Measurements from ENCODE around the gene SPEG.

The SPEG gene

GRCh38 chr2:219483451-219484342 is 49.1 kb downstream of the SPEG start:
- no peak for DNase-seq

DNA sequence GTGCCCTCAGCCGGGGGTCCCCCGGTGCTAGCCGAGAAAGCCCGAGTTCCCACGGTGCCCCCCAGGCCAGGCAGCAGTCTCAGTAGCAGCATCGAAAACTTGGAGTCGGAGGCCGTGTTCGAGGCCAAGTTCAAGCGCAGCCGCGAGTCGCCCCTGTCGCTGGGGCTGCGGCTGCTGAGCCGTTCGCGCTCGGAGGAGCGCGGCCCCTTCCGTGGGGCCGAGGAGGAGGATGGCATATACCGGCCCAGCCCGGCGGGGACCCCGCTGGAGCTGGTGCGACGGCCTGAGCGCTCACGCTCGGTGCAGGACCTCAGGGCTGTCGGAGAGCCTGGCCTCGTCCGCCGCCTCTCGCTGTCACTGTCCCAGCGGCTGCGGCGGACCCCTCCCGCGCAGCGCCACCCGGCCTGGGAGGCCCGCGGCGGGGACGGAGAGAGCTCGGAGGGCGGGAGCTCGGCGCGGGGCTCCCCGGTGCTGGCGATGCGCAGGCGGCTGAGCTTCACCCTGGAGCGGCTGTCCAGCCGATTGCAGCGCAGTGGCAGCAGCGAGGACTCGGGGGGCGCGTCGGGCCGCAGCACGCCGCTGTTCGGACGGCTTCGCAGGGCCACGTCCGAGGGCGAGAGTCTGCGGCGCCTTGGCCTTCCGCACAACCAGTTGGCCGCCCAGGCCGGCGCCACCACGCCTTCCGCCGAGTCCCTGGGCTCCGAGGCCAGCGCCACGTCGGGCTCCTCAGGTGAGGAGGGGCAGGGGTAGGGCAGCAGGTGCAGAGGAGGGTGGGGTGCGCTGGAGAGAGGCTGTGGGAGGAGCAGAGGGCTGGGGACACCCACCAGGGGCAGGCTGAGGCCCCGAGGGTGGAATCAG is 49.9 kb downstream of the SPEG start:
- no peak for DNase-seq

GRCh38 chr2:219485201-219485580 is 50.5 kb downstream of the SPEG start:
- no peak for DNase-seq

DNA sequence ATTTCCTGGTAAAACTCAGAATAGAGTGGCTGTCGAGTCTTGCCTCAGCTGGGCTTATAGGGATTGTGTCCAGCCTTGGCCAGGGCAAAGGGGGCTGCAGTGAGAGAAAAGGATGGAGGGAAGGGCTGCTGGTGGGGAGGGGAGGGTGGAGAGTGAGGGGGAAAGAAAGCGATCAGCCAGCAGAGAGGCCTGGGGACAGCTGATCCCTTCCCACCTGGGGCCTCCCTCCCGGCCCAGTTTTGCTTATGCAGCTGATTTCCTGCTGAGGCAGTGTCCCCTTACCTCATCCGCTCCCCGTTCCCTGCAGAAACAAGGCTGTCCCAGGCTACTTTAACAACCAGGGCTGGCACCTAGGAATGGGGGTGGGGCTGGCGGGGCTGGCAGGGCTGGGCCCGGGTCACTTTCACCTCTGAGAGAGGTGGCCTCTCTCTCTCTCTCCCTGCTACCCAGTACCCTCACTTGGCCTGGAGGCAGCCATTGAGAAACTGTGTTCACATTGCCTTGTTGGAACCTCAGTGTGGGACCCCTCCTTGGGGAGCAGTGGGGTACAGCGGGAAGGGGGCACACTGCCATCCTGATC is 51.8 kb downstream of the SPEG start:
- DNase-seq, result no peak

DNA sequence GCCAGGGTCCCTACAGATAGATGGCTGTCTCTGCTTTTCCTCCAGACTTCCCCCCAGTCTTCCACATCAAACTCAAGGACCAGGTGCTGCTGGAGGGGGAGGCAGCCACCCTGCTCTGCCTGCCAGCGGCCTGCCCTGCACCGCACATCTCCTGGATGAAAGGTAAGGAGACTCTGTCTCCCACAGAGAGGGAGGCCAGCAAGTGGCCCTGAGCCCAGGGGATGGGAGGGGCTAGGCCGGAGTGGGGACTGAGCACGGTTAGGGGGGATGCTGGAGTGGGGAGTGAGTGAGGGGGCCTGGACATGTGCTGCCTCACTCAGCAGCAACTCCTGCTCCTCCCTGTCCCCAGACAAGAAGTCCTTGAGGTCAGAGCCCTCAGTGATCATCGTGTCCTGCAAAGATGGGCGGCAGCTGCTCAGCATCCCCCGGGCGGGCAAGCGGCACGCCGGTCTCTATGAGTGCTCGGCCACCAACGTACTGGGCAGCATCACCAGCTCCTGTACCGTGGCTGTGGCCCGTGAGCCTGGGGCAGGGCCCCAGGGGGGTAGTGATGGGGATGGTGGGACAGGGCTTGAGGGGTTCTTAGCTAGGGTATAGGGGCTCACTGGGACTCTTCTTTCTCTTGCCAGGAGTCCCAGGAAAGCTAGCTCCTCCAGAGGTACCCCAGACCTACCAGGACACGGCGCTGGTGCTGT is 53.7 kb downstream of the SPEG start:
- DNase-seq, result no peak

DNA sequence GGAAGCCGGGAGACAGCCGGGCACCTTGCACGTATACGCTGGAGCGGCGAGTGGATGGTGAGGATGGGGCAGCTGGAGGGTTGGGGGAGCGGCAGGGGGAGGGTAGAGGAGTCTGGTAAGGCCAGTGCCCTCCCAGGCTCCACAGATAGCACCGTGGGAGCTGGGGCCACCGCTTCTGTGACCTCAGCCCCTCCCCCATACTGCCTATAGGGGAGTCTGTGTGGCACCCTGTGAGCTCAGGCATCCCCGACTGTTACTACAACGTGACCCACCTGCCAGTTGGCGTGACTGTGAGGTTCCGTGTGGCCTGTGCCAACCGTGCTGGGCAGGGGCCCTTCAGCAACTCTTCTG is 54.2 kb downstream of the SPEG start:
- no peak for DNase-seq

DNA sequence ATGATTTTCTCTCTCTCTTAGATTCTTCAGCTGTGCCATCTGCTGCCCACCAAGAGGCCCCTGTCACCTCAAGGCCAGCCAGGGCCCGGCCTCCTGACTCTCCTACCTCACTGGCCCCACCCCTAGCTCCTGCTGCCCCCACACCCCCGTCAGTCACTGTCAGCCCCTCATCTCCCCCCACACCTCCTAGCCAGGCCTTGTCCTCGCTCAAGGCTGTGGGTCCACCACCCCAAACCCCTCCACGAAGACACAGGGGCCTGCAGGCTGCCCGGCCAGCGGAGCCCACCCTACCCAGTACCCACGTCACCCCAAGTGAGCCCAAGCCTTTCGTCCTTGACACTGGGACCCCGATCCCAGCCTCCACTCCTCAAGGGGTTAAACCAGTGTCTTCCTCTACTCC is 54.7 kb downstream of the SPEG start:
- no peak for DNase-seq

DNA sequence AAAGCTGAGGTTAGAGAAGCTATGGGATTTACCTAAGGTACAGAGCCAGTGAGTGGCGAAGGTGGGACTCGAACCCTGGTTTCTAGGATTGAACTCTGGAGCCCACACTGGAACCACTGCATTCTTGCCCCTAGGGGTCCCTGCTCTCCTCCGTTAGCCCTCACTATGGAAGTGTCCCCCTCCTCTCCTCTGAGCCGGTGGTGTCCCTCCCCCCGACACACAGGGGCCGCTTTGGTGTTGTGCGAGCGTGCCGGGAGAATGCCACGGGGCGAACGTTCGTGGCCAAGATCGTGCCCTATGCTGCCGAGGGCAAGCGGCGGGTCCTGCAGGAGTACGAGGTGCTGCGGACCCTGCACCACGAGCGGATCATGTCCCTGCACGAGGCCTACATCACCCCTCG is 55.5 kb downstream of the SPEG start:
- no peak for DNase-seq

- no peak for DNase-seq
Observed at GRCh38 chr2:219490600-219491130, 56.0 kb downstream of the SPEG start.

- no peak for DNase-seq
Observed at GRCh38 chr2:219491278-219491963, 56.8 kb downstream of the SPEG start.

DNA sequence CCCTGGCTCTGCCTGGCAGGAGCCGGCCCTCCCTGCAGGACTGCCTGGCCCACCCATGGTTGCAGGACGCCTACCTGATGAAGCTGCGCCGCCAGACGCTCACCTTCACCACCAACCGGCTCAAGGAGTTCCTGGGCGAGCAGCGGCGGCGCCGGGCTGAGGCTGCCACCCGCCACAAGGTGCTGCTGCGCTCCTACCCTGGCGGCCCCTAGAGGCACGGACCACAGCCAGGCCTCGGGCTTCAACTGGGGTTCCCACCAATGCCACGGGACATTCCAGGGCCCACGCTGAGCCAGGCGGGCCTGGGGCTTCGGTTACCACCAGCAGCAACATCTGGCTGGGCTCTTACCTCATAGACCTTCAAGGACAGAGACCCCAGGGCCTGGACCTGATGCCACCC is 57.9 kb downstream of the SPEG start:
- DNase-seq, result no peak

DNA sequence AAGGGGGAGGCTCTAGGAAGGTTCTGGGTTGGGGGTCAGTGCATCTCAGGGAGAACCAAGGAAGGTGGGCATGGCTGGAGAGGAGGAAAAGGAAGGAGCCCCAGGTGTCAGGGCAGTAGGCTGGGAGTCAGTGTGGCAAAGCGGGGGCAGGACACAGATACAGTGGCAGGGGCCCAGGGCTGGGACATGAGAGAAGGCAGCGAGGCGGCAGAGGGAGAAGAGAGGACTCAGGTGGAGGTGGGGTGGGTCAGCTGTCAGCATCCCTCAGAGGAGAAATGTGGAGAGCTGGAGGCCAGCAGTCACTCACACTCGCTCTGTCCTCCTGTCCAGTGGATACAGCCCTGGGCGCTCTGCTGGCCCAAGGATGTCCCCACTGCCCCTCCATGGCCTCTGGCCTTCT is 58.4 kb downstream of the SPEG start:
- no peak for DNase-seq

DNA sequence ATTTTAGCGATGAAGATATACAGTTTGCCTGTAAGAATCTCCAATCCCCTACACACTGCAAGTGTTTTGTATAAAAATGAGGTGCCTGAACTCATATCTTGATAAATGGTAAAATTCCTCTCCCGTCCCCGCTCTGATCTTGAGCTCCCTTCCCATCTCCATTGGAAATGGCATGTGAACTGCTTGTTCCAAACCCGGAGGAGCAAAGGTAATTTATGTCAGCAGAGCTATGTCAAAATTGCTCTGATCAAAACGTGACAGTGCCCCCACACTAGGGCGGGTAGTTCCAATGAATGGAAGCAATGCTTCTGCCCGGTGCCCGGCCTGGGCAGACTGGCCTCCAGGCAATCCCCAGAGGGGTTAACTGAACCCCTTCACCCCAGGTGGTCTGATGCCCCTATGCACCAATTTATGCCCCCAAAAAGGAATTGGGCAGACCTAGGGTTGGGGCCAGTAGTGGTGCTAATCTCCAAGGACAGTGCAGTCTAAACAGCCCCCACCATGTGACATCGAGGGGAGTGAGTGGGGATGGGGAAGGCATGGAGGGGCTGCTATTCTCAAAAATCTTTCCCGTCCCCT is 60.4 kb downstream of the SPEG start:
- DNase-seq, result no peak

GRCh38 chr2:219495531-219496122 is 61.0 kb downstream of the SPEG start:
- peak; percentile 71 for DNase-seq

GRCh38 chr2:219496247-219496824 is 61.7 kb downstream of the SPEG start:
- no peak for DNase-seq

- DNase-seq, result no peak
Observed at GRCh38 chr2:219496825-219497494, 62.3 kb downstream of the SPEG start.

DNA sequence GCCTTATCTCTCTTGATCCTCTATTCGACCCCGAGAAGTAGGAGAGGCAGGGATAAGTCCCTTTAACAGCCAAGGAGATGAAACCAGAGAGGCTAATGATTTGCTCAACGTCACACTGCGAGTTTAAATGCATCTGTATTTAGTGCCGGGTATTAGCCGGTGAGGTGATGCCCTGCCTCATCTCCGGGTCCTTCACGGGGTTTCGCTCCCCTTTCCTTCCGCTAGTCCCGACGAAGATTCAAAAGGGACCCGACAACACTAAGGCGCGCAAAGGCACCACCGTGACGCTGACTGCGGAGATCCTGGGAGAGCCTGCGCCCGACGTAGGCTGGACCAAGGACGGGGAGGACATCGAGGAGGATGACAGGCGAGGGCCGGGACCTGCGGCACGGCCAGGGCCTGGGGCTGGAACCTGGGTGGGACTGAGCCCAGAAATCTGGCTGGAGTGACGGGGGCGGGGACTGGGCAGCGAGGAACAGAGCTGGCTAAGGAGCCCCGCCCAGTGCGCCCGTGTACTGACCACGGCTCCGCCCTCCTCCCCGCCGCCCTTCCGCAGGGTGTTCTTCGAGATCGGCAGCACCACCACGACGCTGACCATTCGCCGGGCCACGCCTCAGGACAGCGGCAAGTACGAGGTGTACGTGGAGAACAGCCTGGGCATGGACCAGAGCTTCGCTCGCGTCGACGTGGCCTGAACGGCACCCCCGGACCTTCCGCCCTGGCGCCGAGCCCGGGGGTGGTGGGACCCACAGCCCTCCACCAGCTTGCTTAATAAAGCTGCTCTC is 63.0 kb downstream of the SPEG start:
- DNase-seq, result peak; percentile 81

- peak; percentile 98 for DNase-seq
Observed at GRCh38 chr2:219498280-219499057, 63.8 kb downstream of the SPEG start, which contains the start of gene GMPPA. Gene GMPPA, plus strand, starts transcription at chr2:219498891. Its CDS starts 1,085 bp downstream, at chr2:219499976.

DNA sequence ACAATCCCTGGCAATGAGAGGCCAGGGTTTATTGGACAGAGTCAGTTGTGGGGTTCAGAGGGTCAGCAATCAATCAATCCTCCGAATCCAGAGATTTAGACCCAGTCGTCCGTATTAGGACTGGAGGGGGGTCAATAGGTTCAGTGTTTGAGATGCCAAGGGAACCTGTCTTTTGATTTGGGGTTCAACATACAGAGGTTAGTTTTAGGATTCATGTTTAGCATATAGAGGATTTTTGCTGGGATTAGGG is 64.3 kb downstream of the SPEG start:
- DNase-seq, result no peak
